Measurements from ENCODE around the gene L3MBTL2.

The L3MBTL2 gene

DNA sequence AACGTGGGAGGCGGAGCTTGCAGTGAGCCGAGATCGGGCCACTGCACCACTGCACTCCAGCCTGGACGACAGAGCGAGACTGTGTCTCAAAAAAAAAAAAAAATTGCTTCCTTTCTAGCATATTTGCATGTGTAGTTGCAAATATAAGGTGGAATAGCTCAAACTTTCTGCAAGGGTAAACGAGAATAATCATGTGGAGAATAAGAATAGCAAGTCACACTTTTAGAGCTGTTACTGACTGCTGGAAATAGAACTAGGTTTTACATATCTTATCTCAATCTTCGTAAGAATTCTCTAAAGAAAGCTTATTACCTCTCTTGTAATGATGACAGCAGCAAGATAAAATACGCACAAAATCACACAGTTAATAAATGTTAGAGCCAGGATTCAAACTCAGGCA is 1.6 kb downstream of the L3MBTL2 start:
- no peaks in the 10 kb centered on the region for H3K36me3 ChIP-seq (ENCODE audit: control insufficient read depth, insufficient read depth, low read length)
- peaks cover 3% of the 10 kb centered on the region for H3K4me1 ChIP-seq (ENCODE audit: control insufficient read depth, insufficient read depth, low read length)
- H3K27ac ChIP-seq (ENCODE audit: insufficient read depth, low read depth, low read length, poor library complexity, severe bottlenecking) = no peak overlapping the region
- WGBS, 2 experiments = 92 to 97% methylated on average over 9 of the region's 9 CpGs
- peaks cover 9% of the 10 kb centered on the region for H3K27me3 ChIP-seq (ENCODE audit: control insufficient read depth, insufficient read depth, low read length, poor library complexity, severe bottlenecking)
- H3K4me3 ChIP-seq (ENCODE audit: insufficient read depth, low read depth, low read length) = no peak overlapping the region
- H3K9me3 ChIP-seq (ENCODE audit: control insufficient read depth, low read length) = no peaks in the 10 kb centered on the region

GRCh38 chr22:41215409-41215808 is 10.3 kb downstream of the L3MBTL2 start:
- WGBS, 2 experiments = 95 to 98% methylated on average over 10 of the region's 10 CpGs
- peaks cover 11% of the 10 kb centered on the region for H3K4me1 ChIP-seq (ENCODE audit: control insufficient read depth, insufficient read depth, low read length)
- H3K9me3 ChIP-seq (ENCODE audit: control insufficient read depth, low read length) = no peaks in the 10 kb centered on the region
- no peaks in the 10 kb centered on the region for H3K27me3 ChIP-seq (ENCODE audit: control insufficient read depth, insufficient read depth, low read length, poor library complexity, severe bottlenecking)
- H3K36me3 ChIP-seq (ENCODE audit: control insufficient read depth, insufficient read depth, low read length) = peaks cover 27% of the 10 kb centered on the region
- H3K27ac ChIP-seq (ENCODE audit: insufficient read depth, low read depth, low read length, poor library complexity, severe bottlenecking) = no peak overlapping the region
- no peak overlapping the region for H3K4me3 ChIP-seq (ENCODE audit: insufficient read depth, low read depth, low read length)

GRCh38 chr22:41215926-41216325 is 10.8 kb downstream of the L3MBTL2 start:
- Histone ChIP-seq H3K36me3 (ENCODE audit: control insufficient read depth, insufficient read depth, low read length) (peaks cover 31% of the 10 kb centered on the region), H3K27me3 (ENCODE audit: control insufficient read depth, insufficient read depth, low read length, poor library complexity, severe bottlenecking) (no peaks in the 10 kb centered on the region), H3K27ac (ENCODE audit: insufficient read depth, low read depth, low read length, poor library complexity, severe bottlenecking) (no peak overlapping the region), H3K4me3 (ENCODE audit: insufficient read depth, low read depth, low read length) (no peak overlapping the region), H3K9me3 (ENCODE audit: control insufficient read depth, low read length) (no peaks in the 10 kb centered on the region), H3K4me1 (ENCODE audit: control insufficient read depth, insufficient read depth, low read length) (peaks cover 11% of the 10 kb centered on the region)
- 95 to 97% methylated on average over 7 of the region's 7 CpGs for WGBS, 2 experiments

DNA sequence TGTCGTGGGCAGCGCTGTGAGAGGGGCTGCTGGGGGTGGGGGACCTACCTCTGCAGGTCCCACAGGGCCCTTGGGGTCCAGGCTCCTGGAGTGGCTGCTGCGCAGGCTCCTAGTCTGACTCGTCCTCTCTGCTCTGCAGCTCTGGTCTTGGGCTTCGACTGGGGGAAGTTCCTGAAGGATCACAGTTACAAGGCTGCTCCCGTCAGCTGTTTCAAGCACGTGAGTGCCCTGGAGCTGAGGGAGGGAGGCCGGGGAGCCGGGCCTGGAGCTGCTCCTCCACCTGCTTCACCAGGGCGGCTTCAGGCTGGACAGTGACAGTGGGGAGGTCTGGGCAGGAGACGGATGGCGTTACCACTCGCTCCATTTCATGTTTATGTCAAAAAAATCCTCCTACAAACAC is 11.9 kb downstream of the L3MBTL2 start:
- Histone ChIP-seq H3K4me3 (ENCODE audit: insufficient read depth, low read depth, low read length) (no peak overlapping the region), H3K36me3 (ENCODE audit: control insufficient read depth, insufficient read depth, low read length) (peaks cover 35% of the 10 kb centered on the region), H3K27me3 (ENCODE audit: control insufficient read depth, insufficient read depth, low read length, poor library complexity, severe bottlenecking) (no peaks in the 10 kb centered on the region), H3K4me1 (ENCODE audit: control insufficient read depth, insufficient read depth, low read length) (peaks cover 11% of the 10 kb centered on the region), H3K9me3 (ENCODE audit: control insufficient read depth, low read length) (no peaks in the 10 kb centered on the region), H3K27ac (ENCODE audit: insufficient read depth, low read depth, low read length, poor library complexity, severe bottlenecking) (peak overlapping the region; percentile 50)
- WGBS, 2 experiments = 83 to 86% methylated on average over 13 of the region's 13 CpGs

- no peaks in the 10 kb centered on the region for H3K9me3 ChIP-seq (ENCODE audit: control insufficient read depth, low read length)
- H3K27me3 ChIP-seq (ENCODE audit: control insufficient read depth, insufficient read depth, low read length, poor library complexity, severe bottlenecking) = no peaks in the 10 kb centered on the region
- no peak overlapping the region for H3K4me3 ChIP-seq (ENCODE audit: insufficient read depth, low read depth, low read length)
- peak overlapping the region; percentile 60 for H3K27ac ChIP-seq (ENCODE audit: insufficient read depth, low read depth, low read length, poor library complexity, severe bottlenecking)
- H3K36me3 ChIP-seq (ENCODE audit: control insufficient read depth, insufficient read depth, low read length) = peaks cover 35% of the 10 kb centered on the region
- WGBS, 2 experiments = 46 to 47% methylated on average over 16 of the region's 16 CpGs
- peaks cover 11% of the 10 kb centered on the region for H3K4me1 ChIP-seq (ENCODE audit: control insufficient read depth, insufficient read depth, low read length)
Observed at GRCh38 chr22:41217553-41218157, 12.5 kb downstream of the L3MBTL2 start.

DNA sequence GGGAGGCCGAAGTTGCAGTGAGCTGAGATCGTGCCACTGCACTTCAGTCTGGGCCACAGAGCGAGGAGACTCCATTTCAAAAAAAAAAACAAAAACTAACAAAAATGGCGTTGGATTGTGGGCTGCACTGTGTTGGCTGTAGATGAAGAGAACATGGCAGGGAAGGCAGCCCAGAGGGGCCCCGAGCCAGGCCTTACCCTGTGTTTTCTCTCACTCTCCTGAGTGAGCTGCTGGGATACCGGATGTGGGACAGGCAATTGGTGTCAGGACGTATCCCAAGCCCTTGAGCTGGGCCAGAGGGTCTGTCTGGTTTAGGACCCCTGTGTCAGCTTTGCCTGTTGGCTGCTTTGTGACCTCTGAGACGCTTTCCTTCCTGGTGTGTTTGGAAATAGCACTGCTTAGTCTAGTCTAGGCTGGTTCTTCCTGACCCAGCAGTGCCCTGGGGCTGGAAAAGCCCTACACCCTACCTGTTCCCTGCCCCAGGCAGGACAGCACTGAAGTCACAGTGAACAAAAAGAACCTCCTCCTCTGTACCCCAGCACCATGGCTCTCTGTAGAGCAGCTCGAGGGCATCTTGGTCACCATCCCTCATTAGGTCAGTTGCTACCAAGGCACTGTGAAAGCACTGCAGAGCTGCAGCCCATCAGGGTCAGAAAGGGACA is 17.9 kb downstream of the L3MBTL2 start:
- Histone ChIP-seq H3K4me3 (ENCODE audit: insufficient read depth, low read depth, low read length) (no peak overlapping the region), H3K4me1 (ENCODE audit: control insufficient read depth, insufficient read depth, low read length) (peaks cover under 1% of the 10 kb centered on the region), H3K36me3 (ENCODE audit: control insufficient read depth, insufficient read depth, low read length) (peaks cover 10% of the 10 kb centered on the region), H3K27me3 (ENCODE audit: control insufficient read depth, insufficient read depth, low read length, poor library complexity, severe bottlenecking) (no peaks in the 10 kb centered on the region), H3K27ac (ENCODE audit: insufficient read depth, low read depth, low read length, poor library complexity, severe bottlenecking) (no peak overlapping the region), H3K9me3 (ENCODE audit: control insufficient read depth, low read length) (no peaks in the 10 kb centered on the region)
- WGBS, 2 experiments = 87% methylated on average over 9 of the region's 9 CpGs

DNA sequence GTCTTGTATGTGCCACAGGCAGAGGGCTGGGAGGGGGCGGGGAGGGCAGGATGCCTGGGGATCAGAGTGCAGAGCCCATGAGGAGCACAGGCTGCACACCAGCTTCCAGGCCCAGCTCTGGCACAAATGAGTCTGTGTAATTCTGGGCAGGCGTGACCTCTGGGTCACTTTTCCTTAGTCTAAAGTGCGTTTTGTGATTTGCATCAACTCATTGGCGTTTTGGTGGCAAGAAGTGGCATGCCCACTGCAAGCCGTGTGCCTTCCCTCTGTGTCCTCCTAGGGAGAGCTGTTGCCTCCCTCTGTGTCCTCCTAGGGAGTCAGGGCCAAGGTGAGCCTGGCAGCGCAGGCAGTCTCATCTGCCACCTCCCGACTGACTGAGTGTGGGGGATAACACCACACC is 18.4 kb downstream of the L3MBTL2 start:
- no peak overlapping the region for H3K27ac ChIP-seq (ENCODE audit: insufficient read depth, low read depth, low read length, poor library complexity, severe bottlenecking)
- H3K27me3 ChIP-seq (ENCODE audit: control insufficient read depth, insufficient read depth, low read length, poor library complexity, severe bottlenecking) = no peaks in the 10 kb centered on the region
- H3K36me3 ChIP-seq (ENCODE audit: control insufficient read depth, insufficient read depth, low read length) = peaks cover 10% of the 10 kb centered on the region
- H3K9me3 ChIP-seq (ENCODE audit: control insufficient read depth, low read length) = no peaks in the 10 kb centered on the region
- H3K4me3 ChIP-seq (ENCODE audit: insufficient read depth, low read depth, low read length) = no peak overlapping the region
- no peaks in the 10 kb centered on the region for H3K4me1 ChIP-seq (ENCODE audit: control insufficient read depth, insufficient read depth, low read length)
- 95 to 97% methylated on average over 7 of the region's 7 CpGs for WGBS, 2 experiments

DNA sequence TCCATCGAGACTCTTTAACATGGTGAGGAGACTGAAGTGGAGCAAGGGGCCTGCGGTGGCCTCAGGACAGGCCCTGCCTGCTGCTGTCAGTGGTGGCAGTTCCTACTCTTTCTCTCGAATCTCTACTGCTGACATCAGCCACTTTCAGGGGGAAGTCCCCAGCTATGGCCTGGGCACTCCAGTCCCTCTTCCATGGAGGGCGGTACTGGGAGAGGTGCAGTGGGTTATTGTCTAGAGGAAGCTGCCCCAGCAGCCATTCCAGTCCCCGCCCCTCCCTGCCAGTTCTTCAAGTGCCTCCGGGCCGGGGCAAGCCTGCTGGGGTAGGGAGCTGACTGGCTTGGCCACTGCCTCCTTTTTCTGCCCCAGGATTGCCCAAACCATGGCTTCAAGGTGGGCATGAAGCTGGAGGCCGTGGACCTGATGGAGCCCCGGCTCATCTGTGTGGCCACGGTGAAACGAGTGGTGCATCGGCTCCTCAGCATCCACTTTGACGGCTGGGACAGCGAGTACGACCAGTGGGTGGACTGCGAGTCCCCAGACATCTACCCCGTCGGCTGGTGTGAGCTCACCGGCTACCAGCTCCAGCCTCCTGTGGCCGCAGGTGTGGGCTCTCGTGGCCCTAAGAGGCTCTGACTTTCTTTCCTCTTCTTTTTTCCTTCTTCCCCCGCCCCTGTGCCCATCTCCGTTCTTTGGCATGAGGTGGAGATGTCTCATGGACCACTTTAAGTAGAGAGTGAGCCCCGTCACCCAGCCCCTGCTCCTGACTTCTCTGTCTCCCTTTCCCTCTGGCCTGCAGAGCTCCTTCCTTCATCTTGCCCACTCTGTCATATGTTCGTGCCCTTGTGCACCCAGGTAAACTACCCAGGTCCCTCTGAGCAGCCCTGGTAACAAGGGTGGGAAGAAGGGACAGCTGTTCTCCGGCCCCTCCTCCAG is 21.9 kb downstream of the L3MBTL2 start:
- 94% methylated on average over 26 of the region's 26 CpGs for WGBS, 2 experiments
- Histone ChIP-seq H3K27me3 (ENCODE audit: control insufficient read depth, insufficient read depth, low read length, poor library complexity, severe bottlenecking) (no peaks in the 10 kb centered on the region), H3K9me3 (ENCODE audit: control insufficient read depth, low read length) (no peaks in the 10 kb centered on the region), H3K4me1 (ENCODE audit: control insufficient read depth, insufficient read depth, low read length) (no peaks in the 10 kb centered on the region), H3K4me3 (ENCODE audit: insufficient read depth, low read depth, low read length) (no peak overlapping the region), H3K36me3 (ENCODE audit: control insufficient read depth, insufficient read depth, low read length) (peaks cover 5% of the 10 kb centered on the region), H3K27ac (ENCODE audit: insufficient read depth, low read depth, low read length, poor library complexity, severe bottlenecking) (no peak overlapping the region)

DNA sequence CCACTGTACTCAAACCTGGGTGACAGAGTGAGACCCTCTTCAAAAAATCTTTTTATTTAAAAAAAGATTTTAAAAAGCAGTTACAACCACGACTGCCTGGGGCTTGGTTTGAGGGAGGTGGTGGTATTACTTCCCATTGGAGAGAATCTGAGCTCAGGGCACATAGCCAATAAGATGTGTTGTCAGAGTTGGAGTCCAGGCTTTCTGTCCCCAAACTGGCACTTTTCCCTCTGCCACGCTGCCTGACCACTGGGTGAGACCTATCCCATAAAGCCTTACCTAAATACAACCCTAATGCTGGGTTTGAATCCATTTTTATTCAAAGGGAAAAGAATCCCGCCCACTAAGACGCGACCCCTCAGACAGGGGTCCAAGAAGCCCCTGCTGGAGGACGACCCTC is 24.1 kb downstream of the L3MBTL2 start:
- H3K4me3 ChIP-seq (ENCODE audit: insufficient read depth, low read depth, low read length) = no peak overlapping the region
- H3K9me3 ChIP-seq (ENCODE audit: control insufficient read depth, low read length) = no peaks in the 10 kb centered on the region
- H3K27me3 ChIP-seq (ENCODE audit: control insufficient read depth, insufficient read depth, low read length, poor library complexity, severe bottlenecking) = no peaks in the 10 kb centered on the region
- H3K4me1 ChIP-seq (ENCODE audit: control insufficient read depth, insufficient read depth, low read length) = no peaks in the 10 kb centered on the region
- WGBS, 2 experiments = 94 to 96% methylated on average over 6 of the region's 6 CpGs
- H3K27ac ChIP-seq (ENCODE audit: insufficient read depth, low read depth, low read length, poor library complexity, severe bottlenecking) = no peak overlapping the region
- peaks cover 5% of the 10 kb centered on the region for H3K36me3 ChIP-seq (ENCODE audit: control insufficient read depth, insufficient read depth, low read length)

DNA sequence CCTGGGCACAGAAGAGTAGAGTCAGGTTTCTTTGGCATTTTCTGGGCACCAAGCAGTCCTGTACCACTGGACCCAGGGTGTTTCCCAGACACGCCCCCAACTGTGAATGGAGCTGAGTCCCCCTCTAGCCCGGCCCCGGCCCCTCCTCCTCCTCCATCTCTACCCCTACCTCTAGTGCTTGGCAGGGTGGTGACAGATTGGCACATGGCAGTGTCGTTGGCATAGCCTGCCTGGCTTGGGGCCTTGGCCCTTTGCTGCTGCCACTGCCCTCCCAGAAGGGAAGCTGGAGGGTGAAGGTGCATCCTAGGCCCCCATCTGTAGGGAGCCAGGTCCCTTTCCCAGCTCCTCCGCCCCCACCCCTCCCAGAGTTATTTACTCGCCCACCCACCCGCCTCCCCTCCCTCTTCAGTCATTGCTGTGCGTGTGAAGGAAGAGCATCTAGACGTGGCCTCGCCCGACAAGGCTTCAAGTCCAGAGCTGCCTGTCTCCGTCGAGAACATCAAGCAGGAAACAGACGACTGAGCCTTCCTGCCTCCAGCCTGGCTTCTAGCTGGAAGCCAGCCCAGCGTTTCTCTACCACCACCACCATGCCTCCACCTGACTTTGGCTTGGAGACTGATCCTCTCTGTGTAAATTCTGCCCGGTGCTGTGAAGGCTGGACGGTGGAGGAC is 24.8 kb downstream of the L3MBTL2 start:
- 91 to 92% methylated on average over 17 of the region's 17 CpGs for WGBS, 2 experiments
- no peaks in the 10 kb centered on the region for H3K9me3 ChIP-seq (ENCODE audit: control insufficient read depth, low read length)

More for the DNA sequence above, 24.8 kb downstream of the L3MBTL2 start:
- no peak overlapping the region for H3K27ac ChIP-seq (ENCODE audit: insufficient read depth, low read depth, low read length, poor library complexity, severe bottlenecking)
- no peak overlapping the region for H3K4me3 ChIP-seq (ENCODE audit: insufficient read depth, low read depth, low read length)
- H3K36me3 ChIP-seq (ENCODE audit: control insufficient read depth, insufficient read depth, low read length) = peaks cover 5% of the 10 kb centered on the region
- H3K4me1 ChIP-seq (ENCODE audit: control insufficient read depth, insufficient read depth, low read length) = no peaks in the 10 kb centered on the region
- H3K27me3 ChIP-seq (ENCODE audit: control insufficient read depth, insufficient read depth, low read length, poor library complexity, severe bottlenecking) = no peaks in the 10 kb centered on the region

All from ectodermal cell (in vitro differentiated cells).